Measurements from ENCODE around the gene ABCB8.
A peak's percentile ranks its signal among the peaks of the same experiment; 100 is the strongest.

Gene ABCB8

DNA sequence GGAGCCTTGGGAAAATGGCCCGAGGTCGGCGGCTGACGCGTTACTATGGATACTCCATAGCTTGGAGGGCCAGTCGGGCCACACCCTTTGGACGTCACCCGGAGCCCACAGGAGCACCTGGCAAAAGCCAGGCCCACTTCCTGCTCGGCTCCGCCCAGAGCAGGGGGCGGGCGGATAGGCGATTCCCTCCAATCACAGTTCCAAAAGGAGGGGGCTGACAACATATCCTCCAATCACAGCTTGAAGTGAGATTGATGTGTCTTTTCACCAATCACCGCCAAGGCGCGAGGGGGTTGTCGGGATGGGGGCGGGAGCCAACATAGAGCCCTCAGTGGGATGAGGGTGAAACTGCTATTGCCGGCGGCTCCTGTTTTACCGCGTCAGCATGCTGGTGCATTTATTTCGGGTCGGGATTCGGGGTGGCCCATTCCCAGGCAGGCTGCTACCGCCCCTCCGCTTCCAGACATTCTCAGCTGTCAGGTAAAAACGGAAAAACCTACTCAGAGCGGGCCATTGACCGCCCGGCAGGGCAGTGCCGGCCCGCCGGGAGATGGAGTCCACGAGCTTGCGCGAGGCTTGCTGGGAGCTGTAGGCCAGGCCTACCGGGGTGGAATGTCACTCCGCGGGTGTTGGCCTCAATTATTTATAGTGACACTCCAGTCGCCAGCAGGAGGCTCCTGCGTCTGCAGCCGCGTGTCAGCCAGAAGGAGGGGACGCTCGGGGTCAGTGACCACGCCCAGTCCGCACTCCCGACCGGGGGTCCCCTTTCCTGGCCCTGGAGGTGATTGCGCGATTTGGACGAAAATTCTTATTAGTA is at the start of gene ABCB8:
ABCB8 (plus strand) TSS at position 320 of the 817 bp plus-strand sequence; CDS start at position 386, 66 bp downstream.
- peak; percentile 100 for DNase-seq (ENCODE audit: low spot score)

GRCh38 chr7:150979713-150980390 is 48.4 kb upstream of the ABCB8 start:
- DNase-seq (ENCODE audit: low spot score) = no peak

GRCh38 chr7:150980663-150981062 is 47.6 kb upstream of the ABCB8 start:
- DNase-seq (ENCODE audit: low spot score) = no peak

DNA sequence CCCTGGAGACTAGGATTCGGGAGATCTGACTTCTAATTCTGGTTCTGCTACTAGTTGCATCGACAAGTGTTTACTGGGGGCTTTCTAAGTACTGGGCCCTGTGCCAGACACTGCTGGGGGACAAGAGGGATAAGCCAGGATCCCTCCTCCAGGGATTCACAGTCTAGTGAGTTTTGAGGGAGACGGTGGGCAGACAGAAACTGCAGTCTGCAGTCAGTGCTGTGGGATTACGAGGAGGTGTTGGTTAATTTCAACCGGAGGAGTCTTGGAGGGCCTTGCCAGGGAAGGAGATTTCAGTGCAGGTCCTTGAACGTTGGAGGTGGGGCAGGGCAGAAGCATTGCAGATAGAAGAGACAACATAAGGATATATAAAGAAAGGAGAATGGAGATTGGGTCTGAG is 46.6 kb upstream of the ABCB8 start:
- no peak for DNase-seq (ENCODE audit: low spot score)

DNA sequence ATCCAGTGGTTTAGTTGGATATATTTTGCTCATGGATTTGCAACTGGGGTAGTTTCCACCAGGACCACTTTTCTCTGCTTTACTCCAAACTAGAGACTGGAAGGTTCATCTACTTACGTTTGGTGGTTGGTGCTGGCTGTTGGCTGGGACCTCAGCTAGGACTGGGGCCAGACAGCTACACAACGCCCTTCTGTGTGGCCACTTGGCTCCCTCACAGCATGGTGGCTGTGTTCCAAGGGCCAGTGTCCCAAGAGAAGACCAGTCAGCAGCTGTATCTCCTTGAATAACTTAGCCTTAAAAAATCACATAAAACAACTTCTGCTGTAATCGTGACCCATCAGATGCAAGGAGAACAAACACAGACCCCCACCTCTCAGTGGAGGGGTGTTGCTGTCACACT is 45.9 kb upstream of the ABCB8 start:
- no peak for DNase-seq (ENCODE audit: low spot score)

GRCh38 chr7:150983893-150984368 is 44.3 kb upstream of the ABCB8 start:
- no peak for DNase-seq (ENCODE audit: low spot score)

GRCh38 chr7:150986099-150986512 is 42.1 kb upstream of the ABCB8 start:
- peak; percentile 80 for DNase-seq (ENCODE audit: low spot score)

GRCh38 chr7:150986556-150986955 is 41.7 kb upstream of the ABCB8 start:
- DNase-seq (ENCODE audit: low spot score) = no peak

GRCh38 chr7:150988230-150989226 is 39.7 kb upstream of the ABCB8 start:
- peak; percentile 72 for DNase-seq (ENCODE audit: low spot score)

DNA sequence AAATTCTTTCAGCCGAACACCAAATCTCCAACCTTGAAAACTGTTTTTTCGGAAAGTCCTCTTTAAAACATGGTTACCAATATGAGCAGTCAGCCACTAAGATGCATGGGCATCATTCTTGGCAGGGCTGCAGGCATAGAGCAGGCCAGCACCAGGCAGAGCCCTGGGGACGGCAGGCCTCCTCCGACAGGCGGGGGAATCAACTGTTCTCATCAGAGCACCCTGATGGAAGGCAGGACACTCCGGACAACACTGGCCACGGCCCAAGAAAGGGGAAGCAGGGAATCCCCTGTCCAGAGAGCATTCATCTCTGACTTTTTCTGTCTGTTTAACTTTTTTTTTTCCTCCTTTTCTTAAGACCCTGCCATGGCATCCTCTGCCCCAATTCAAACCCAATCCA is 38.8 kb upstream of the ABCB8 start:
- DNase-seq (ENCODE audit: low spot score) = no peak

- no peak for DNase-seq (ENCODE audit: low spot score)
These were observed 37.6 kb upstream of the ABCB8 start, which contains the start of gene NOS3 for GRCh38 chr7:150990416-150991186. Gene NOS3 (plus strand): TSS chr7:150991017. CDS start chr7:150993804, 2,787 bp downstream.

- no peak for DNase-seq (ENCODE audit: low spot score)
These were observed 36.1 kb upstream of the ABCB8 start for GRCh38 chr7:150992051-150992640.

- peak; percentile 62 for DNase-seq (ENCODE audit: low spot score)
These were observed 35.4 kb upstream of the ABCB8 start for GRCh38 chr7:150992833-150993302.

- no peak for DNase-seq (ENCODE audit: low spot score)
These were observed 34.7 kb upstream of the ABCB8 start for GRCh38 chr7:150993511-150993910.

DNA sequence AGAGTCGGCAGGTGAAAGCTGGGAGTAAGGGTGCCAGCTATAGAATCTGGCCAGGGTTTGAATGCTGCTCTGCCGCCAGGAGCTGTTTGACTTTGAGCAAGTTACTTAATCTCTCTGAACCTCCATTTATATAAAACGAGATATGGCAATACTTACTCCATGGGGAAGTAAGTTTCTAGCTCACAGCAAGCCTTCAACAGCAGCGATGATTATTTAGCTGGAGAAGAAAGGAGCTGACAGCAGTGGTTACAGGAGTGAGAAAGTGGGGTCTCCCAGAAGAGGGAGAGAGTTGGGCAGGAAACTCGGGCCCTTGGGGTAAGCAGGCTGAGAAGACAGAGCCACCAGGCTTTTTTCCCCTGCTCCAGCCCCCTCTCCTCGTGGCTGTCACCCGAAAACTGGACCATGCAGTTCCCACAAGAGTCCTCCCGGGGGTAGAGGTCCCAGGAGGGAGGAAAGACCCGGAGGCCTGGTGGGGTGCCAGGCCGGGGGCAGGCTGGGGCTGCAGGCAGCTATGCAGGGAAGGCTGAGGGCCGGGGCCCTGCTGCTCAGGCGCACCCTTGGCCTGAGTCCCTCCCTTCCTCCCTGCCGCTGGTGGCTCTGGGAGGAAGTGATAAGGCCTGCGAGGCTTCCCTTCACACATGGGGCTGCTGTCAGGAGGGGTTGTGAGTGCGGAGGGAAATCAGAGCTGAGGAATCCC is 34.0 kb upstream of the ABCB8 start:
- no peak for DNase-seq (ENCODE audit: low spot score)

- DNase-seq (ENCODE audit: low spot score) = no peak
These were observed 33.3 kb upstream of the ABCB8 start for GRCh38 chr7:150994838-150995510.

- no peak for DNase-seq (ENCODE audit: low spot score)
These were observed 31.7 kb upstream of the ABCB8 start for GRCh38 chr7:150996376-150997074.

DNA sequence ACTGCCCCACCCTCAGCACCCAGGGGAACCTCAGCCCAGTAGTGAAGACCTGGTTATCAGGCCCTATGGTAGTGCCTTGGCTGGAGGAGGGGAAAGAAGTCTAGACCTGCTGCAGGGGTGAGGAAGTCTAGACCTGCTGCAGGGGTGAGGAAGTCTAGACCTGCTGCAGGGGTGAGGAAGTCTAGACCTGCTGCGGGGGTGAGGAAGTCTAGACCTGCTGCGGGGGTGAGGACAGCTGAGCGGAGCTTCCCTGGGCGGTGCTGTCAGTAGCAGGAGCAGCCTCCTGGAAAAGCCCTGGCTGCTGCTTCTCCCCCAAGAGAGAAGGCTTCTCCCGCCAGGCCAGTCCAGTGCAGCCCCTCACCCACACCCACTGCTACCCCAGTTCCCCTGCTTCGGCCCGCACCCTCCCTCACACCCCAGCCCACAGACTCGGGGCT is 31.2 kb upstream of the ABCB8 start:
- no peak for DNase-seq (ENCODE audit: low spot score)

DNA sequence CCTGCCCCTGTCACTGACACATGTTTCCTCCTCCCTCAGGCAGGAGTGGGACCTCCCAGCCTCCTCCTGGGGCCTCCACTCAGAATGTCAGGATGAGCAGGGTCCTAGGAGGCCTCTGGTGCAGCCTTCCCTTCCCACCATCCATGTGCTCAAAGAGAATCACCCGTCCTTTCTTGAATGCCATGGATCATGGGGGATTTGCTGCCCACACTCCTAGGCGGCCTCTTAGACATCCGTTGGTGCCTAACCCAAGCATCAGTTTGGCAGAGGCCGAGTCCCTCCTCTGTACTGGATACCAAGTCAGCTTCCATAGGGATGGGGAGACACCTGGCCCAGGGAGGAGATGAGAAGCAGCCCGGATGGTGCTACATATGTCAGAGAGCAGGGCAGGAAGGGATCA is 30.4 kb upstream of the ABCB8 start:
- DNase-seq (ENCODE audit: low spot score) = no peak

Data from hepatic stellate cell (primary cell).